ENCODE data around the gene TANC1.

The TANC1 gene

GRCh38 chr2:158963071-158963470 is 5.4 kb upstream of the TANC1 start:
- DNase-seq: no peak

GRCh38 chr2:158965107-158965506 is 3.3 kb upstream of the TANC1 start:
- no peak for DNase-seq

- DNase-seq: no peak
Measured at GRCh38 chr2:158965641-158966040, 2.8 kb upstream of the TANC1 start.

- no peak for DNase-seq
Measured at GRCh38 chr2:158966312-158966711, 2.1 kb upstream of the TANC1 start.

- DNase-seq: peak in 1 of 2 experiments; percentile 82
Measured at GRCh38 chr2:158967114-158967730, 1.2 kb upstream of the TANC1 start.

GRCh38 chr2:158967731-158968395 is 577 bp upstream of the TANC1 start:
- DNase-seq: peak; percentile 61 to 82

GRCh38 chr2:158969162-158969714 is 798 bp downstream of the TANC1 start:
- DNase-seq: no peak

- DNase-seq: peak in 1 of 2 experiments; percentile 73
Measured at GRCh38 chr2:158969715-158970240, 1.3 kb downstream of the TANC1 start.

- peak in 1 of 2 experiments; percentile 34 for DNase-seq
Measured at GRCh38 chr2:158970241-158970751, 1.9 kb downstream of the TANC1 start.

GRCh38 chr2:158973116-158973956 is 4.9 kb downstream of the TANC1 start:
- peak; percentile 94 for DNase-seq

GRCh38 chr2:158975271-158975921 is 7.0 kb downstream of the TANC1 start:
- no peak for DNase-seq

- no peak for DNase-seq
Measured at GRCh38 chr2:158979772-158980171, 11.3 kb downstream of the TANC1 start.

GRCh38 chr2:158984604-158985135 is 16.2 kb downstream of the TANC1 start:
- no peak for DNase-seq

GRCh38 chr2:158988501-158988900 is 20.1 kb downstream of the TANC1 start:
- no peak for DNase-seq

GRCh38 chr2:158989165-158989564 is 20.7 kb downstream of the TANC1 start:
- no peak for DNase-seq

GRCh38 chr2:158990397-158991214 is 22.2 kb downstream of the TANC1 start:
- no peak for DNase-seq

- no peak for DNase-seq
Measured at GRCh38 chr2:158993030-158993429, 24.6 kb downstream of the TANC1 start.

- no peak for DNase-seq
Measured at GRCh38 chr2:158993721-158994587, 25.5 kb downstream of the TANC1 start.

GRCh38 chr2:158994920-158995676 is 26.7 kb downstream of the TANC1 start:
- peak; percentile 34 to 72 for DNase-seq
